Measurements from ENCODE around the gene CDADC1. TPM values are rescaled to one million over a fixed set of nuclear protein-coding genes. Genes with fewer than 3 reads are reported as not detected.

Gene CDADC1
- total RNA-seq, 2 donors from 2014 or later, result 8.9 to 10.1 TPM

- Histone ChIP-seq H3K4me1 (no peaks in the 10 kb centered on the region), H3K36me3 (no peaks in the 10 kb centered on the region), H3K27ac (no peak overlapping the region), H3K27me3 (no peaks in the 10 kb centered on the region), H3K9ac (ENCODE audit: low read depth in 2 of 2, low read length in 2 of 2) (no peak overlapping the region), H3K9me3 (no peaks in the 10 kb centered on the region), H3K4me3 (no peak overlapping the region)
- no peak for TF ChIP-seq CTCF (IDR thresholded peaks at IDR 0.05)
- intact Hi-C loops (cut with DNase I), result no loop called here
- no peak for DNase-seq
These were observed 34.2 kb upstream of the CDADC1 start for GRCh38 chr13:49213539-49213938.

GRCh38 chr13:49213997-49214916 lies 33.5 kb upstream of the CDADC1 start:
- H3K9me3 ChIP-seq, result no peaks in the 10 kb centered on the region
- no peak overlapping the region for H3K9ac ChIP-seq (ENCODE audit: low read depth in 2 of 2, low read length in 2 of 2)
- DNase-seq, result no peak
- peaks cover 2% of the 10 kb centered on the region for H3K27me3 ChIP-seq
- intact Hi-C loops (cut with DNase I), result no loop called here
- H3K27ac ChIP-seq, result no peak overlapping the region
- no peaks in the 10 kb centered on the region for H3K4me1 ChIP-seq
- H3K36me3 ChIP-seq, result no peaks in the 10 kb centered on the region
- no peak for TF ChIP-seq CTCF (IDR thresholded peaks at IDR 0.05)
- H3K4me3 ChIP-seq, result no peak overlapping the region

- Histone ChIP-seq H3K9me3 (no peaks in the 10 kb centered on the region), H3K4me3 (no peak overlapping the region), H3K27me3 (peaks cover 8% of the 10 kb centered on the region), H3K4me1 (no peaks in the 10 kb centered on the region), H3K36me3 (no peaks in the 10 kb centered on the region), H3K9ac (ENCODE audit: low read depth in 2 of 2, low read length in 2 of 2) (no peak overlapping the region), H3K27ac (no peak overlapping the region)
- TF ChIP-seq CTCF (IDR thresholded peaks at IDR 0.05), result no peak
- DNase-seq, result peak; percentile 67
- intact Hi-C loops (cut with DNase I), result no loop called here
These were observed 32.8 kb upstream of the CDADC1 start for GRCh38 chr13:49214917-49215376.

GRCh38 chr13:49216334-49216733 lies 31.4 kb upstream of the CDADC1 start:
- no peak overlapping the region for H3K27ac ChIP-seq
- no peaks in the 10 kb centered on the region for H3K9me3 ChIP-seq
- no peak overlapping the region for H3K9ac ChIP-seq (ENCODE audit: low read depth in 2 of 2, low read length in 2 of 2)
- intact Hi-C loops (cut with DNase I), result no loop called here
- TF ChIP-seq CTCF (IDR thresholded peaks at IDR 0.05), result no peak
- no peaks in the 10 kb centered on the region for H3K4me1 ChIP-seq
- H3K27me3 ChIP-seq, result peaks cover 22% of the 10 kb centered on the region
- no peak for DNase-seq
- no peaks in the 10 kb centered on the region for H3K36me3 ChIP-seq
- H3K4me3 ChIP-seq, result no peak overlapping the region

- intact Hi-C loops (cut with DNase I), result no loop called here
- Histone ChIP-seq H3K27ac (no peak overlapping the region), H3K9ac (ENCODE audit: low read depth in 2 of 2, low read length in 2 of 2) (no peak overlapping the region), H3K4me1 (no peaks in the 10 kb centered on the region), H3K9me3 (no peaks in the 10 kb centered on the region), H3K4me3 (no peak overlapping the region), H3K27me3 (peaks cover 33% of the 10 kb centered on the region), H3K36me3 (no peaks in the 10 kb centered on the region)
- no peak for DNase-seq
- no peak for TF ChIP-seq CTCF (IDR thresholded peaks at IDR 0.05)
These were observed 29.7 kb upstream of the CDADC1 start for GRCh38 chr13:49217962-49218492.
